Right lobe of liver (tissue), 4 donors: ENCODE results near the gene WAS.

Experiments
- POLR2A ChIP-seq: fragments of 450-650 bp; IDR thresholded peaks from one replicate; pipeline ENCODE4 v1.6.1; 2017; ENCODE audit warnings: antibody characterized with exemption, mild to moderate bottlenecking
- TF ChIP-seq, protein P1 (sequence below), 4 donors: fragments of 200-600 bp in 3 of 4; fragments of 450-650 bp in 1 of 4; IDR thresholded peaks; one replicate each; pipeline versions ENCODE4 v1.5.1 to v1.8.0; 2016 to 2022; ENCODE audit warnings: antibody characterized with exemption in 4 of 4, mild to moderate bottlenecking in 2 of 4
- donor health status: DM: no; HTN: no; CAD: no.
- donor health status: DM: no; HTN: no; CAD: no.
- donor health status: DM: no; HTN: yes; CAD: no.

DNA sequence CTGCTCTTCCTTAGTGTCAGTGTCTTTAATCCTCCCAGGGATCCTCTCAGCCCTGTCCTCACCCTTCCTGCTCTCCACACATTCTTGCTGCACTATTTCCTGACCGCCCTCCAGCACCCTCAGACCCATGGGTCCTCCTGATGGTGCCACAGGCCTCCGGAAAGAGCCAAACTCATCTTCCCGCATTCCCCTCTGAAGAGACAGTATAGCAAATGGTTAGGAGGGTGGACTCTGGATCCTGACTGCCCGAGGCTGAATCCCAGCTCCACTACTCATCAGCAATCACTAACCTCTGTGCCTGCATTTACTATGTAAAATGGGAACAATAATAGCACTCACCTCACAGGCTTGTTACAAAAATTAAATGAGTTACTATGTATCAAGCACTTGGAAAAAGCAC, 19.1 kb downstream of the WAS start:
- TF ChIP-seq, protein P1, sequence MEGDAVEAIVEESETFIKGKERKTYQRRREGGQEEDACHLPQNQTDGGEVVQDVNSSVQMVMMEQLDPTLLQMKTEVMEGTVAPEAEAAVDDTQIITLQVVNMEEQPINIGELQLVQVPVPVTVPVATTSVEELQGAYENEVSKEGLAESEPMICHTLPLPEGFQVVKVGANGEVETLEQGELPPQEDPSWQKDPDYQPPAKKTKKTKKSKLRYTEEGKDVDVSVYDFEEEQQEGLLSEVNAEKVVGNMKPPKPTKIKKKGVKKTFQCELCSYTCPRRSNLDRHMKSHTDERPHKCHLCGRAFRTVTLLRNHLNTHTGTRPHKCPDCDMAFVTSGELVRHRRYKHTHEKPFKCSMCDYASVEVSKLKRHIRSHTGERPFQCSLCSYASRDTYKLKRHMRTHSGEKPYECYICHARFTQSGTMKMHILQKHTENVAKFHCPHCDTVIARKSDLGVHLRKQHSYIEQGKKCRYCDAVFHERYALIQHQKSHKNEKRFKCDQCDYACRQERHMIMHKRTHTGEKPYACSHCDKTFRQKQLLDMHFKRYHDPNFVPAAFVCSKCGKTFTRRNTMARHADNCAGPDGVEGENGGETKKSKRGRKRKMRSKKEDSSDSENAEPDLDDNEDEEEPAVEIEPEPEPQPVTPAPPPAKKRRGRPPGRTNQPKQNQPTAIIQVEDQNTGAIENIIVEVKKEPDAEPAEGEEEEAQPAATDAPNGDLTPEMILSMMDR (IDR thresholded peaks at IDR 0.05): no peak
- no peak for TF ChIP-seq POLR2A
